H1 (cell line): Measurements from ENCODE around the gene HDAC8. TPM values are rescaled to one million over a fixed set of nuclear protein-coding genes. Genes with fewer than 3 reads are reported as not detected.

ENCODE experiments used
- CTCF ChIA-PET: fragments of 300-600 bp; sonication (Branson Sonifier 250); formaldehyde crosslinking; loops from one replicate; lab custom pipeline; 2021; ENCODE audit not compliant: partially characterized antibody; lab: Charles Lee
- POLR2A ChIA-PET: fragments of 300-600 bp; sonication (Branson Sonifier 250); formaldehyde crosslinking; loops from one replicate; lab custom pipeline; 2021; ENCODE audit warnings: inconsistent platforms; ENCODE audit not compliant: partially characterized antibody; lab: Charles Lee
- DNase-seq, 2 experiments: peaks; one replicate each; pipeline versions ENCODE4 v3.0.0 to v3.0.0-alpha.2; 2010 to 2022; ENCODE audit warnings: low spot score in 2 of 2, low read depth in 1 of 2, mixed read lengths in 1 of 2
- FAIRE-seq: peaks from 2 replicates; lab custom pipeline; 2011; peaks lifted over from hg19 to GRCh38; lab: Jason Lieb, UNC
- H2AFZ ChIP-seq: 2 replicates; pipeline ENCODE4 v1.8.1; 2012; ENCODE audit warnings: low read length, inconsistent platforms
- H2AK5ac ChIP-seq: 2 replicates; pipeline ENCODE4 v1.6.1; 2013; ENCODE audit warnings: low read depth, low read length
- H2BK120ac ChIP-seq: replicated peaks from 2 replicates; pipeline ENCODE3; 2013; ENCODE audit warnings: low read depth, low read length, inconsistent platforms
- H2BK12ac ChIP-seq: 2 replicates; pipeline ENCODE4 v1.6.1; 2013; ENCODE audit warnings: low read depth, low read length
- H2BK15ac ChIP-seq: 2 replicates; pipeline ENCODE4 v1.6.1; 2013; ENCODE audit warnings: low read length
- H2BK20ac ChIP-seq: 2 replicates; pipeline ENCODE4 v1.6.1; 2013; ENCODE audit warnings: low read length
- H2BK5ac ChIP-seq: 2 replicates; pipeline ENCODE4 v1.6.1; 2013; ENCODE audit warnings: low read depth, low read length
- H3K14ac ChIP-seq: 2 replicates; pipeline ENCODE4 v1.6.1; 2013; ENCODE audit warnings: inconsistent platforms; ENCODE audit not compliant: insufficient read length
- H3K18ac ChIP-seq: 2 replicates; pipeline ENCODE4 v1.6.1; 2013; ENCODE audit warnings: low read length; ENCODE audit errors: extremely low read depth
- H3K23ac ChIP-seq: 2 replicates; pipeline ENCODE4 v1.6.1; 2013; ENCODE audit warnings: inconsistent platforms; ENCODE audit not compliant: insufficient read length
- H3K23me2 ChIP-seq: 2 replicates; pipeline ENCODE4 v1.6.1; 2013; ENCODE audit warnings: low read depth, low read length
- H3K27ac ChIP-seq: 2 replicates; pipeline ENCODE4 v1.6.1; 2011; ENCODE audit warnings: low read depth, low read length, inconsistent platforms
- H3K27me3 ChIP-seq, 4 experiments: replicated peaks in 1 of 4; 1 replicate in 1 of 4; 2 replicates in 3 of 4; pipeline versions ENCODE4 v1.6.1 to v1.8.1; 2011 to 2013; ENCODE audit warnings: low read length in 3 of 4, mild to moderate bottlenecking in 3 of 4, inconsistent platforms in 2 of 4, mixed read lengths in 2 of 4, moderate library complexity in 1 of 4; ENCODE audit not compliant: control insufficient read depth in 3 of 4, insufficient read depth in 3 of 4; ENCODE audit errors: extremely low read depth in 1 of 4
- H3K36me3 ChIP-seq, 4 experiments: 2 replicates each; pipeline versions ENCODE4 v1.6.1 to v1.8.1; 2011 to 2013; ENCODE audit warnings: mild to moderate bottlenecking in 4 of 4, low read length in 3 of 4, moderate library complexity in 2 of 4, control low read depth in 1 of 4, inconsistent platforms in 1 of 4; ENCODE audit not compliant: insufficient read depth in 4 of 4, control insufficient read depth in 2 of 4
- H3K4ac ChIP-seq: replicated peaks from 2 replicates; pipeline ENCODE3; 2013; ENCODE audit warnings: low read length, low read depth, mixed read lengths, inconsistent platforms; ENCODE audit not compliant: insufficient read length
- H3K4me1 ChIP-seq, 4 experiments: replicated peaks in 1 of 4; 1 replicate in 1 of 4; 2 replicates in 3 of 4; pipeline versions ENCODE4 v1.6.1 to v1.8.1; 2011 to 2013; ENCODE audit warnings: low read length in 3 of 4, inconsistent platforms in 2 of 4, mixed read lengths in 1 of 4; ENCODE audit not compliant: insufficient read depth in 4 of 4, control insufficient read depth in 3 of 4
- H3K4me2 ChIP-seq, 2 experiments: 2 replicates each; pipeline versions ENCODE4 v1.6.1 to v1.8.1; 2011 to 2013; ENCODE audit warnings: low read depth in 2 of 2, low read length in 2 of 2, control low read depth in 1 of 2, inconsistent platforms in 1 of 2, mild to moderate bottlenecking in 1 of 2; ENCODE audit not compliant: insufficient read depth in 1 of 2
- H3K4me3 ChIP-seq, 4 experiments: fragments of 200-600, 300-600 bp in 1 of 4; sonication (generic), shearing (Covaris generic), sonication (Bioruptor Twin) in 1 of 4; 2 replicates each; pipeline versions ENCODE4 v1.5.1 to v1.8.1; 2011 to 2016; ENCODE audit warnings: low read length in 4 of 4, low read depth in 3 of 4, control low read depth in 2 of 4, inconsistent platforms in 2 of 4, mild to moderate bottlenecking in 2 of 4, mixed read lengths in 1 of 4, moderate library complexity in 1 of 4; ENCODE audit not compliant: insufficient read depth in 2 of 4; ENCODE audit errors: extremely low read depth in 1 of 4
- H3K56ac ChIP-seq: replicated peaks from 2 replicates; pipeline ENCODE3; 2013; ENCODE audit warnings: low read depth, mild to moderate bottlenecking, mixed read lengths, low read length, inconsistent platforms; ENCODE audit not compliant: insufficient read length
- H3K79me1 ChIP-seq: 2 replicates; pipeline ENCODE4 v1.6.1; 2013; ENCODE audit warnings: low read depth, low read length, control low read depth
- H3K79me2 ChIP-seq, 2 experiments: 2 replicates each; pipeline versions ENCODE4 v1.6.1 to v1.8.1; 2012 to 2013; ENCODE audit warnings: low read length in 2 of 2, mild to moderate bottlenecking in 2 of 2, inconsistent platforms in 1 of 2; ENCODE audit not compliant: insufficient read depth in 2 of 2, control insufficient read depth in 1 of 2
- H3K9ac ChIP-seq, 4 experiments: replicated peaks in 1 of 4; 1 replicate in 1 of 4; 2 replicates in 3 of 4; pipeline versions ENCODE4 v1.6.1 to v1.8.1; 2011 to 2013; ENCODE audit warnings: low read depth in 3 of 4, low read length in 3 of 4, control low read depth in 2 of 4, mild to moderate bottlenecking in 2 of 4, moderate library complexity in 2 of 4, inconsistent platforms in 1 of 4; ENCODE audit errors: extremely low read depth in 1 of 4
- H3K9me3 ChIP-seq, 2 experiments: 2 replicates each; pipeline versions ENCODE4 v1.6.1 to v1.8.1; 2012 to 2013; ENCODE audit warnings: mild to moderate bottlenecking in 2 of 2, moderate library complexity in 2 of 2, control low read depth in 1 of 2, inconsistent platforms in 1 of 2, low read depth in 1 of 2, low read length in 1 of 2, mixed read lengths in 1 of 2; ENCODE audit not compliant: insufficient read depth in 2 of 2
- H4K20me1 ChIP-seq, 2 experiments: replicated peaks in 1 of 2; 2 replicates each; pipeline versions ENCODE3 to v1.8.1; 2011 to 2013; ENCODE audit warnings: inconsistent platforms in 2 of 2, low read length in 2 of 2, mild to moderate bottlenecking in 1 of 2; ENCODE audit not compliant: insufficient read depth in 2 of 2, control insufficient read depth in 1 of 2
- H4K5ac ChIP-seq: 2 replicates; pipeline ENCODE4 v1.6.1; 2013; ENCODE audit warnings: low read length, low read depth, mixed read lengths, inconsistent platforms; ENCODE audit not compliant: insufficient read length
- H4K8ac ChIP-seq: 2 replicates; pipeline ENCODE4 v1.8.0; 2013; ENCODE audit warnings: mild to moderate bottlenecking, moderate library complexity, low read length, inconsistent platforms; ENCODE audit not compliant: insufficient read depth; ENCODE audit errors: extremely low read depth
- H4K91ac ChIP-seq: replicated peaks from 2 replicates; pipeline ENCODE3; 2013; ENCODE audit warnings: low read length, mixed read lengths, inconsistent platforms; ENCODE audit not compliant: insufficient read length
- ATF3 ChIP-seq: IDR thresholded peaks from 2 replicates; pipeline ENCODE4 v1.6.1; 2011; ENCODE audit warnings: low read depth, mild to moderate bottlenecking, low read length; ENCODE audit not compliant: insufficient read depth
- TAF7 ChIP-seq: optimal IDR thresholded peaks from 2 replicates; pipeline ENCODE3; 2011; ENCODE audit warnings: low read depth, mild to moderate bottlenecking, inconsistent platforms, low read length, moderate library complexity, borderline replicate concordance
- WGBS, 2 experiments: shearing (Covaris generic) in 1 of 2; methylation state at CpG; one replicate each; pipeline versions ENCODE4 v1.1.6 to v1.1.7; 2013 to 2015; ENCODE audit warnings: low lambda C conversion rate in 2 of 2, mixed read lengths in 2 of 2, inconsistent platforms in 1 of 2, low coverage in 1 of 2, missing lambda C conversion rate in 1 of 2; ENCODE audit not compliant: insufficient replicate concordance in 2 of 2, insufficient coverage in 1 of 2, insufficient read length in 1 of 2; ENCODE audit errors: extremely low coverage in 1 of 2, missing lambda C conversion rate in 1 of 2; 5-methylcytosine and 5-hydroxymethylcytosine counted together
- polyA plus RNA-seq, 7 experiments: library from polyadenylated mRNA; depleted of rRNA in 3 of 7; stranded (reverse) in 5 of 7; unstranded in 2 of 7; fragments of >200 nt in 5 of 7; fragments of 200-250 nt in 2 of 7; gene quantifications; 1 replicate in 5 of 7; 2 replicates in 1 of 7; 4 replicates in 1 of 7; pipeline versions ENCODE4 v1.2.1 to v1.2.3, GENCODE V29; 2011 to 2013; ENCODE audit warnings: missing spikeins in 2 of 7, mixed read lengths in 2 of 7
- total RNA-seq: library from RNA; stranded (reverse); fragmentation: NEBNext Ultra II Directional; extraction: Animal tissue kit (Norgen Biotek cat#: 25700); gene quantifications from 2 replicates; pipeline ENCODE4 v1.2.1, GENCODE V29; 2021

HDAC8 gene
- total and polyA plus RNA-seq, 2 of the 8 experiments (the other 6 are each of a cell fraction or from before 2014, with no cell fraction given) = 9.7 to 20.3 TPM

DNA sequence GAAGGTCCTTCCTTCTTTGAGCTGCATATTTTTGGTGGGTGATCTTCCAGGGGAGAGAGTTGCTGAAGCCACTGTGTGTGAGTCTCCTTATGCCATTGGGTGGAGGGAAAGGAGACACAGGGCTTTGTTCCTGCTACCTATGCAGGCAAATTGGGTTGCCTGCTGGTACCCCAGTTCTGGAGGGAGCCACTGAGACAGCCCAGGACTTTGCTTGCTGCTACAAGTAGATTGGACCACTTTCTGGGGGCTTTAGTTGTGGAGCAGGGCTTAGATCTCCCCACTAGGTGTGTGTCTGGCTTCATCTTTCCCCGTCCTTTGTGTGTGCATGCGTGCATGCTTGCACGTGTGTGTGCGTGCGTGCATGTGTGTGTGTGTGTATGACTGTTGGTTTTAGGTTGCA lies 276.9 kb downstream of the HDAC8 start:
- TF ChIP-seq ATF3 (no peak), TAF7 (no peak)
- no peaks in the 10 kb centered on the region for H3K36me3 ChIP-seq
- no peak overlapping the region for H3K9ac ChIP-seq
- H3K79me1 ChIP-seq = no peaks in the 10 kb centered on the region
- no peak overlapping the region for H2BK20ac ChIP-seq
- no peak overlapping the region for H2BK12ac ChIP-seq
- H4K20me1 ChIP-seq = no peaks in the 10 kb centered on the region
- no peak overlapping the region for H4K8ac ChIP-seq
- no peaks in the 10 kb centered on the region for H3K27me3 ChIP-seq
- H3K27ac ChIP-seq = no peak overlapping the region
- no peak overlapping the region for H2BK120ac ChIP-seq
- ChIA-PET CTCF (interaction anchor here (1.3 kb wide), 1 partner anchor 244 kb away, joined by 7 read pairs; no protein-coding TSS in a partner anchor), POLR2A (interaction anchor here (1.0 kb wide), 1 partner anchor 19 kb away, joined by 3 read pairs; the partner anchor contains the start of gene RPS4X)
- no peak overlapping the region for H4K5ac ChIP-seq
- H3K4me2 ChIP-seq = no peak overlapping the region
- no peak for DNase-seq
- H3K4ac ChIP-seq = no peak overlapping the region
- H3K23me2 ChIP-seq = no peaks in the 10 kb centered on the region
- no peak overlapping the region for H4K91ac ChIP-seq
- no peak overlapping the region for H2BK5ac ChIP-seq
- no peak overlapping the region for H2AK5ac ChIP-seq
- 96% methylated on average over 5 of the region's 5 CpGs; no CpG with 5 or more reads in 1 of the 2 experiments for WGBS, 2 experiments
- H3K56ac ChIP-seq = no peak overlapping the region
- no peak overlapping the region for H2AFZ ChIP-seq
- no peak overlapping the region for H2BK15ac ChIP-seq
- no peak overlapping the region for H3K4me3 ChIP-seq
- no peak for FAIRE-seq
- H3K4me1 ChIP-seq = no peaks in the 10 kb centered on the region
- H3K79me2 ChIP-seq = no peaks in the 10 kb centered on the region
- H3K14ac ChIP-seq = no peak overlapping the region
- no peak overlapping the region for H3K18ac ChIP-seq
- no peaks in the 10 kb centered on the region for H3K9me3 ChIP-seq
- no peak overlapping the region for H3K23ac ChIP-seq
